NOMO-1 treated with dmso at 0.1 percent for 144 hours (cell line): Measurements from ENCODE around the gene ALX3.
"Not testable (repeated sequence)": the region's sequence is repeated elsewhere in the genome, so short reads cannot be mapped to it uniquely, and the experiment has no call there.

Source experiments
- DNase-seq: peaks from one replicate; lab custom pipeline; 2025; ENCODE audit not compliant: unreplicated experiment; lab: John Stamatoyannopoulos, UW

Gene ALX3

DNA sequence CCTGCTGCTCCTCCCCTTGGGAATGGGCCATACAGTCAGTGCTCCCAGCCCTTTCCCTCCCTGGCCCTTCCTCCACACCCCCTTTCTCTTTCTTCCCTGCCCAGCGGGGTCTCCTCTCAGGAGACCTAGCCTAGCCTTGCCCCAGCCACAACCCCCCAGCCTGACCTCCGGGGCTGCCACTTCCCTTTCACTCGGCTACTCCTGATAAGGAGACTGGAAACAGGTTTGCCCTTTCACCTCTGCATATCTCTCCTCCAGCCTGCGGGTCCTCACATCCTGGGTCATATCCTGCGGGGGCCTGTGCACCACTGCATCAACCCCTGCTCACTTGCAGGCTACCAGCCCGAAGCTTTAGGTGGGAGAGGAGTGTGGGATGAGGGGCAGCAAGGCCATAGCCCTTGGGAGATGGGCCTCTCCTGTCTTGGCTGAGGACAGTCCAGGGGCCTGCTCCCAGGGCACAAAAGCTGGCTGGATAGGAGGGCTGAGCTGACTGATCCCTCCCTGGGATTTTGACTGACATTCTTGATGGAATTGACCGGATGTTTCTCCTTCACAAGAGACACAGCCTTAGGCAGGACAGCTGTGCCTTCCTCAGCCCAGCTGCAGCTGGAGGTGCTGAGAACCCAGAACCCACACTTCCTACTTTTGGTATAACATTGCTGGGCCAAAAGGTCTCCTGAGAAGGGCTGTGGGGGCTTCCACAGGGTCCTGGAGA lies 19.2 kb upstream of the ALX3 start:
- DNase-seq: no peak

- DNase-seq: no peak
These were observed 18.4 kb upstream of the ALX3 start for GRCh38 chr1:110088739-110089316.

DNA sequence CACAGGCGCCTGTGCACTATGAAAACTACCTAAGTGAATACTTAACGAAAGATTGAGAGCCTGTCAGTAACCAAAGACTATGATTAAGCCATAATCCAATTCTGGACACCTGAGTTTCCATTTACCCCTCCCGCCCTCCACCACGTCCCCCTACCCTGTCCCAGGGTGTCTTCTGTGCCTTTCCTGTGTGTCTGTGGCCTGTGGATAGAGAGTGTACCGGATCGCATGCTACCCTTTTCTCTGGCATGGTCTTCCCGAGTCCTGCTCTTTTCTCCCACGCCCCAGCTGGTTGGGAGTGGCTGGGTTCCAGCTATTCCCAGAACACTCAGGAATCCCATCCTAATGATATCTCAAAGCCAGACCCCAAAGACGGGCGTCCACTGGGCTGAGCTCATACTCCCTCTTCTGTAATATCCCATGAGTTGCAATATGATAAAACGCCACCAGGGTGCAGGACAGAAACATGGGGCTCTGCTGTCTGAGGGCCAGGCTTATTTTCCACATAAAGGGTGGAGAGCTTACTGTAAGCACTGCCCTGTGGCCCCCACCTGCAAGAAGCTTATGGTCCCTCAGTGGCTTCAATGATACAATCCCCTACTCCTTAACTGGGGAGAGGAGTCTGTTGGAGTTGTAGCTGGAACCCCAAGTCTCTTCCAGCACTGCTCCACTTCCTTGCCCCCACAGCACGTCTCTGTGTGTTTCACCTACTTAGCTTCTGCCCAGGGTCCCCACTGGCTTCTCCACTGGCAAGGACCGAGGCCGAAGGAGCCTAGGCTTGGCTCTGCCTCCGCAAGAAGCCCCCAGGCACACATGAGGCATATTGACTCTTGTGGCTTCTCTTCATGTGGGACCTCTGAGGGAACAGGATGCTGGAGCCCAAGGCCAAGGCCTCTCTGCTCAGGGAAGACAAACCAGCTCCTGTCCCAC lies 17.6 kb upstream of the ALX3 start:
- no peak for DNase-seq

- DNase-seq: no peak
These were observed 16.5 kb upstream of the ALX3 start for GRCh38 chr1:110086961-110087360.

DNA sequence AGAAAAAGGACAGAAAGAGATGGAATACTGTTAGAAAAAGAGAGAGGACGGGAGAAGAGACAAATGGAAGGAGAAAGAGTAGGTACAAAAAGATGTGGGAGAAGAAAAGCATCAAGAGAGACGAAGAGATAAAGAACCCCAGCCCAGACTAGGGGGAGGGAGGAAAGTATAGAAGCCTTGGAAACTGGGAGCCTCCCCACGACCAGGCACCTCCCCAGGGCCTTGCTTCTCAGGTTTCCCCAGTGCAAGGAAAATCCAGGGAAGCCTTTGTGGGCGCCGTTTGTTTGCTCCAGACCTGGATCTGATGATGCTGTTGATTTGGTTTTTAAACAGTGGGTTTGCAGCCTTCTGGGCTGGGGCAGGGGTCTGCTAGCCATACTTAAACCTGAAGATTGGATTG lies 15.2 kb upstream of the ALX3 start:
- DNase-seq: no peak

GRCh38 chr1:110084227-110085078 lies 14.0 kb upstream of the ALX3 start:
- DNase-seq: peak; percentile 36

DNA sequence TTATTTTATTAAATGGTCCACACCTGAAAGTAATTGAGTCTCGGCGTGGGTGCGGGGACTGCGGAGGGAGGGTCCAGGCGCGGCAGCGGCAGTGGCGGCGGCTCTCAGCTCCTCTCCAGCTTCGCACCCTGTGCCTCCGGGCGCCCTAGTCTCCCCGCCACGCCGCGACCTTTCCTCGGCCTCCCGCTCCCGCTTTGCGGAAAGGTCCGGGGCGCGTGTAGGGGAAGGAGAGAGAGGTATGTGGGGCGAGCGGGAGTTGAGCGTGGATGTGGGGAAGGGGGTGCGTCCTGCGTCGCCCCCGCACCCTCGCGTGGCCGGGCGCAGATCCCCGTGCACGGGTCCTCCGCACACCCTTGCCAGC lies 13.4 kb upstream of the ALX3 start:
- DNase-seq: no peak

- no peak for DNase-seq
These were observed 12.8 kb upstream of the ALX3 start for GRCh38 chr1:110083061-110083865.

DNA sequence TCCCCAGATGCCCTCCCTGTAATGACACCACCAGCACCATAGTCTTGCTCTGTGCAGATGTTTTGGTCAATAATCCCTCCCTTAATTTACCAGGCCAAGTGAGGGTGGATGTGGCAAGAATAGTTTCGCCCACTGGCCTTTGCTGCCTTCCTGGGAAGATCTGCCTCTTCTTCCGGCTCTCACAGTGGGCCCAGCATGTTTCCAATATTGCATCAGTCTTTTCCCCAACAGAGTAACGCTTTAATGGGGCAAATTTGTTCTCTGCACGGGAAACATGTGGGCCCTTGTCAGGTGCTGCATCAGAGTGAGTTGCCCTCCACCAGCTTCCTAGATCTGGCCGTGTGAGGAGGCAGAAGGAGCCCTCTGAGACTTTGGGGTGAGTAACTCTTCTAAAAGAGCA lies 12.0 kb upstream of the ALX3 start:
- DNase-seq: no peak

GRCh38 chr1:110081061-110081460 lies 10.6 kb upstream of the ALX3 start:
- no peak for DNase-seq

- not testable (repeated sequence) for DNase-seq
These were observed 9.5 kb upstream of the ALX3 start for GRCh38 chr1:110079995-110080394.

DNA sequence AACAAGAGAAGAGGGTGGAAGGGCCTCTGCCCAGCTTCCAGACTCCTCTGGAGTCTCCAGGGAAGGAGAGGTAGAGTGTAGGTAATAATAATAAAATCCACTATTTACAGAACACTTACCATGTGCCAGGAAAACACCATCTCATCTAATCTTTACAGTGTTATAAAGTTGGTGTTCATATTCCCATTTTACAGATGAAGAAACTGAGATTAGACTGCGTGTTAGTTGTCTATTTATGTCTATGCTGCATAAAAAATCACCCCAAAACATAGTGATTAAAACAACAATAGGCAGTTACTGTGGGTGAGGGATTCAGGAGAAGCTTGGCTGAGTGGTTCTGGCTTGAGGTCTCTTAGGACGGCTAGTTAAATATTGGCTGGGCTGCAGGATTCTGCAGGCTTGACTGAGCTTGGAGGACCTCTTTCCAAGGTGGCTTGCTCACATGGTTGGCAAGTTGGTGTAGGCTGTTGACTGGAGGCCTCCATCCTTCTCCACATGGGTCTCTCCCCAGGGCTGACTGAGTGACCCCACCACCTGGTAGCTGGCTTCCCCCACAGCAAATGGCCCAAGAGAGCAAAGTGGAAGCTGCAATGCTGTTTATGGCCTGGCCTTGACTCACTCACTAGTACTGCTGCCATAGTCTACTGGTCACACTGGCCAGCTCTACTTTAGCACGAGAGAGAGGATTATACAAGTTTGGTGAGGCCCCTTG lies 6.5 kb upstream of the ALX3 start:
- no peak for DNase-seq

- no peak for DNase-seq
These were observed 3.7 kb upstream of the ALX3 start for GRCh38 chr1:110074166-110074565.

- DNase-seq: no peak
These were observed 196 bp downstream of the ALX3 start for GRCh38 chr1:110070282-110070669.

- DNase-seq: no peak
These were observed 829 bp downstream of the ALX3 start for GRCh38 chr1:110069404-110070281.

DNA sequence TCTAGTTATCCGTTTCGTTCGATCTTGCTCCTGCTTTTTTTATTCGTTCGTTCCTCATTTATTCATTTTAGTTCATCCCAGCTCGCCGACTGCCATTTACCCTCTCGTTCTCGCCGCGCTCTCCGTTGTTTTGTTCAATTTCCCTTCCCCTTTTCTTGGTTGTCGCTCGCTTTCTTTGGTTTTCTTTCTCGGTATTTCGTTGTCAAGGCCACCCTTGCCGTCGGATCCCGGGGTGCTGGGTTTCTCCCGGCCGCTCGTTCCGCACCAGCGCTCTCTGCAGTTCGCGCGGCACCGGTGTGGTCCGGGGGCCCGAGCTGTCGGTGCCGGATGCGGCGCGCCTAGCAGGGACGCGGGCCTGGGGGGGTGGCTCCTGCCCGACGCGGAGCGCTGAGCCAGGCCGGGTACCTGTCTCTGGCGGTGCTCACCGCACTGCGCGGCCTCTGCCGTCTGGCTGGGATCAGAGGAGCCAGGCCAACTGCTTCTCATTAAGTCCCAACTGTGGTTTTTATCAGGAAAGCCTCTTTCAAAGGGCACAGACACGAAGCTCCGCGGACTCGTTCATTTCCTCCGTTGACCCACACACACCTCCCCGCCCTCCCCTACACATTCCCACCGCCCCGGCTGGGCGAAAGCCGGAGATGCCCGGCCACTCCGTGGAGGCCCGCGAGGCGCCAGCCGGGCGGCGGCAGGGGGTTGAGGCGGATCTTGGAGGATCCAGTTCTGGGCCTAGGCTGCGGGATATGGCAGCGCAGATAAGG lies 1.6 kb downstream of the ALX3 start:
- DNase-seq: peak; percentile 26

- no peak for DNase-seq
These were observed 2.4 kb downstream of the ALX3 start for GRCh38 chr1:110067893-110068645.
